Measurements from ENCODE around the gene MBLAC1. TPM values are rescaled to one million over a fixed set of nuclear protein-coding genes. Genes with fewer than 3 reads are reported as not detected.

MBLAC1 gene
- total and polyA plus RNA-seq, 11 donors, result 1.3 to 3.2 (median 2.0) TPM

GRCh38 chr7:100158229-100159098 lies 31.7 kb downstream of the MBLAC1 start, which contains the start of gene TRAPPC14:
Gene TRAPPC14, minus strand, starts transcription at chr7:100158723. Its CDS starts 224 bp downstream, at chr7:100158499.
- ATAC-seq (peak; percentile 86 to 94 (median 91)), DNase-seq (peak; percentile 92 to 97 (median 96))
- Histone ChIP-seq H3K4me3 (peak within 1 kb of the TSS; percentile 70 to 99 (median 91)), H3K4me1 (peaks cover 0 to 38% (median 15%) of the 10 kb centered on the region in 12 donors), H3K27ac (peak within 1 kb of the TSS; percentile 56 to 94 (median 82)), H3K27me3 (no peaks in the 10 kb centered on the region), H3K36me3 (peaks cover 0 to 35% (median 32%) of the 10 kb centered on the region in 9 donors), H3K9me3 (no peaks in the 10 kb centered on the region)
- intact Hi-C loops (cut with DNase I), result loop anchor here in 1 of 10 donors (1.0 kb wide), 1 partner anchor 19 kb away; the partner anchor contains the start of genes GPC2 and STAG3
- TF ChIP-seq CTCF (IDR thresholded peaks at IDR 0.05) (peak in 1 of 12 donors; percentile 14), POLR2A (IDR thresholded peaks at IDR 0.05) (peak in 1 of 2 donors; percentile 59)
- WGBS, 4 donors, result 2 to 3% (median 2%) methylated on average over 59 to 87 of the region's 87 CpGs

GRCh38 chr7:100159099-100159623 lies 32.4 kb downstream of the MBLAC1 start:
- intact Hi-C loops (cut with DNase I), result no loop called here
- WGBS, 4 donors, result 54 to 64% (median 60%) methylated on average over 7 of the region's 7 CpGs

GRCh38 chr7:100160067-100160466 lies 33.3 kb downstream of the MBLAC1 start:
- DNase-seq, result no peak
- no peak for TF ChIP-seq CTCF (IDR thresholded peaks at IDR 0.05)
- no peak for TF ChIP-seq POLR2A (IDR thresholded peaks at IDR 0.05)
- WGBS, 4 donors, result 93 to 95% (median 94%) methylated on average over 6 to 18 of the region's 18 CpGs

More at GRCh38 chr7:100159099-100159623, 32.4 kb downstream of the MBLAC1 start:
- no peak for TF ChIP-seq POLR2A (IDR thresholded peaks at IDR 0.05)
- no peaks in the 10 kb centered on the region for H3K27me3 ChIP-seq
- no peaks in the 10 kb centered on the region for H3K9me3 ChIP-seq
- no peak for ATAC-seq
- peaks cover 0 to 28% (median 26%) of the 10 kb centered on the region in 9 donors for H3K36me3 ChIP-seq
- H3K4me1 ChIP-seq, result peaks cover 0 to 36% (median 15%) of the 10 kb centered on the region in 12 donors
- peak overlapping the region in 11 of 12 donors; percentile 69 to 94 (median 82) for H3K27ac ChIP-seq
- DNase-seq, result no peak
- H3K4me3 ChIP-seq, result peak overlapping the region; percentile 70 to 99 (median 91)

GRCh38 chr7:100163006-100163531 lies 36.3 kb downstream of the MBLAC1 start:
- TF ChIP-seq CTCF (IDR thresholded peaks at IDR 0.05) (no peak), POLR2A (IDR thresholded peaks at IDR 0.05) (no peak)
- ATAC-seq (no peak), DNase-seq (no peak)
- H3K4me1 ChIP-seq, result peaks cover 0 to 27% (median 6%) of the 10 kb centered on the region in 12 donors
- no peaks in the 10 kb centered on the region for H3K9me3 ChIP-seq
- H3K4me3 ChIP-seq, result no peak overlapping the region
- H3K27me3 ChIP-seq, result peaks cover 0 to 18% (median 0%) of the 10 kb centered on the region in 9 donors
- no peak overlapping the region for H3K27ac ChIP-seq
- intact Hi-C loops (cut with DNase I), result no loop called here
- H3K36me3 ChIP-seq, result no peaks in the 10 kb centered on the region
- 68 to 74% (median 73%) methylated on average over 4 to 6 of the region's 6 CpGs for WGBS, 4 donors

More at GRCh38 chr7:100160067-100160466, 33.3 kb downstream of the MBLAC1 start:
- Histone ChIP-seq H3K4me3 (no peak overlapping the region), H3K4me1 (peaks cover 0 to 28% (median 15%) of the 10 kb centered on the region in 12 donors), H3K27me3 (no peaks in the 10 kb centered on the region), H3K9me3 (no peaks in the 10 kb centered on the region), H3K27ac (no peak overlapping the region), H3K36me3 (peaks cover 0 to 19% (median 17%) of the 10 kb centered on the region in 9 donors)
- no peak for ATAC-seq
- intact Hi-C loops (cut with DNase I), result no loop called here
